Esophagus (tissue), 2 donors: Measurements from ENCODE around the gene PDCD10. TPM values are rescaled to one million over a fixed set of nuclear protein-coding genes. Genes with fewer than 3 reads are reported as not detected.

Source experiments
- H3K27ac ChIP-seq, 2 donors: one replicate each; pipeline ENCODE4 v1.5.1; 2013; ENCODE audit warnings: low read depth in 2 of 2, mild to moderate bottlenecking in 2 of 2, inconsistent platforms in 1 of 2, low read length in 1 of 2, moderate library complexity in 1 of 2
- H3K27me3 ChIP-seq, 2 donors: one replicate each; pipeline ENCODE4 v1.6.1; 2013; ENCODE audit warnings: low read length in 2 of 2, control low read depth in 1 of 2, mild to moderate bottlenecking in 1 of 2; ENCODE audit not compliant: insufficient read depth in 2 of 2, control insufficient read depth in 1 of 2
- H3K36me3 ChIP-seq, 2 donors: one replicate each; pipeline ENCODE4 v1.6.1; 2013; ENCODE audit warnings: low read length in 1 of 2; ENCODE audit not compliant: control insufficient read depth in 2 of 2, insufficient read depth in 2 of 2
- H3K4me1 ChIP-seq, 2 donors: one replicate each; pipeline ENCODE4 v1.6.1; 2013; ENCODE audit warnings: low read length in 1 of 2; ENCODE audit not compliant: control insufficient read depth in 2 of 2, insufficient read depth in 2 of 2
- H3K4me3 ChIP-seq, 2 donors: one replicate each; pipeline ENCODE4 v1.5.1; 2013; ENCODE audit warnings: low read length in 2 of 2, mild to moderate bottlenecking in 2 of 2, low read depth in 1 of 2, moderate library complexity in 1 of 2
- H3K9me3 ChIP-seq, 2 donors: one replicate each; pipeline ENCODE4 v1.6.1; 2013; ENCODE audit warnings: mild to moderate bottlenecking in 2 of 2, low read depth in 1 of 2, low read length in 1 of 2, moderate library complexity in 1 of 2; ENCODE audit not compliant: control insufficient read depth in 2 of 2, insufficient read depth in 1 of 2
- WGBS, 2 donors: extraction: QIAGEN DNeasy Blood & Tissue Kit; methylation state at CpG; one replicate each; pipeline ENCODE4 v1.1.7; 2013; 5-methylcytosine and 5-hydroxymethylcytosine counted together
- polyA plus RNA-seq, 2 donors: library from polyadenylated mRNA; stranded (reverse); fragments of 200-250 nt; gene quantifications; one replicate each; pipeline ENCODE4 v1.2.3, GENCODE V29; 2013
- donor health status: healthy with polysubstance abuse.
- donor health status: Bipolar disorder and iron deficiency.

The PDCD10 gene
- polyA plus RNA-seq, 2 donors, result 29.6 to 68.1 TPM

DNA sequence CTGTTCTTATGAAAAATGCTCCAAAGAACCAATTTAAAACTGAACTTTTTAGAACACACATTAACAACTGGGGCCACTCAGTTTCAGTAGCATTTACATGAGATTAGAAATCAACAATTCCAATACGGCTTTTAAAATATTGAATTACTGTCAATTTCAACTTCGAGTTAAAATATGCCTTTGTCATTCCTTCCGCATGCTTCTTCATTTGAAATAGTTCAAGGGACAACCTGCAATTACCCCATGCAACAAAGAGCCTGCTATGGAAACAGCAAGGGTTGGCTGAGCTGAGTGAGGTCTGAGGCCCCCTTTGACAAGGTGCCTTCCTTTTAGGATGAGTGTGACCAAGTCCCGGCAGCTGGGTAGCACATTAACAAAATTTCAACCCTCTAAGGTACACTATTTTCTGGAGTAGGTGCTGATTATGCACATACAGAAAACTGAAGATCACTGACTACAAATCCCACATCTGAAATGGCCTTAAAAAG, 11.6 kb downstream of the PDCD10 start:
- no peak overlapping the region for H3K27ac ChIP-seq
- 87 to 95% methylated on average over 4 of the region's 4 CpGs for WGBS, 2 donors
- H3K4me1 ChIP-seq, result no peaks in the 10 kb centered on the region
- no peaks in the 10 kb centered on the region for H3K9me3 ChIP-seq
- H3K27me3 ChIP-seq, result no peaks in the 10 kb centered on the region
- no peak overlapping the region for H3K4me3 ChIP-seq
- H3K36me3 ChIP-seq, result peaks cover 4% of the 10 kb centered on the region in 2 donors

DNA sequence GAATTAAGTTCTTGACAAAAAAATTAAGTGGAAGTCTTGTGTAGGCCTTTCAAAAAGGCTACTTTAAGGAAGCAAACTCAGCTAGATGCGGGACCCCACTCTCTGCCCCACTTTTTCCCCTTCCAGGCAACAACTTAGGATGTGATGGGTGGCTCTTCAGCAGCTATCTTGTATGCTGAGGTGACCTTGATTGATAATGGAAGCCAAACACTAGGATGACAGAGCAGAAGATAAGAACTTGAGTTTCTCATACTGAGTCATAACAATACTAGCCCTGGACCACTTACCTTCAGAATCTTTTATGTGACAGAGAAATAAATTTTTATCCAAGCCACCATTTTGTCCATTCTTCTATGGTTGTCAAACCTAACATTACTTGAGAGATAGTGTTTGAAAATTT, 16.1 kb downstream of the PDCD10 start:
- H3K4me3 ChIP-seq, result no peak overlapping the region
- H3K4me1 ChIP-seq, result no peaks in the 10 kb centered on the region
- H3K9me3 ChIP-seq, result no peaks in the 10 kb centered on the region
- H3K36me3 ChIP-seq, result peaks cover 4% of the 10 kb centered on the region in 2 donors
- no peaks in the 10 kb centered on the region for H3K27me3 ChIP-seq
- no peak overlapping the region for H3K27ac ChIP-seq
- WGBS, 2 donors, result 96 to 100% methylated on average over 1 of the region's 1 CpG

DNA sequence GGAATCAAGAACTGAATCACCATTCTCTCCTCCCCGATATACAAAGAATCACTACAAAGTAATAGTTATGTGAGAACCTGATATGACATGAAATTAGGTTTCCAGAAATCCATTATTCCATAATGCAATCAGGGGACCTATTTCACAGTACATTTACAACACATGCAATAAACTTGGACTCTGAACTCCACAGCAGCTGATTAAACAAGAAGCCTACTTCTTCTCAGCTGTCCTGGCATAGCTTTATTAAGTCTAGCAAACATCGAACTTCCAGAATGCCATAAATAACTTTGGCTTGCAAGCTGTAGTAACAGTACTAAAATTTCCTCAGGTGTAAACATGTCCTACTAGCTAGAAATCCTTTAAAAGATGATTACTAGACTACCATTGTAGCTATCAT, 17.8 kb downstream of the PDCD10 start:
- Histone ChIP-seq H3K27me3 (no peaks in the 10 kb centered on the region), H3K9me3 (no peaks in the 10 kb centered on the region), H3K36me3 (peaks cover 2 to 4% of the 10 kb centered on the region in 2 donors), H3K27ac (no peak overlapping the region), H3K4me3 (no peak overlapping the region), H3K4me1 (no peaks in the 10 kb centered on the region)
- 36 to 72% methylated on average over 2 of the region's 2 CpGs for WGBS, 2 donors

DNA sequence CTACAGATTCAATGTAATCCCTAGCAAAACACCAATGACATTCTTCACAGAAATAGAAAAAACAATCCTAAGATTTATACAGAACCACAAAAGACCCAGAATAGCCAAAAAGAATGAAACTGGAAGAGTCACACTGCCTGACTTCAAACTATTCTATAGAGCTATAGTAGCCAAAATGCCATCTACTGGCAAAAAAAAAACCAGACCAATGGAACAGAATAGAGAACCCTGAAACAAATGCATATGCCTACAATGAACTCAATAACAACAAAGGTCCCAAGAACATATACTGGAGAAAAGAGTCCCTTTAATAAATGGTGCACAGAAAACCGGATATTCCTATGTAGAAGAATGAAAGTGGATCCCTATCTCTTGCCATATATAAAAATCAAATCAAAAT, 19.8 kb downstream of the PDCD10 start:
- 97 to 98% methylated on average over 1 of the region's 1 CpG for WGBS, 2 donors

DNA sequence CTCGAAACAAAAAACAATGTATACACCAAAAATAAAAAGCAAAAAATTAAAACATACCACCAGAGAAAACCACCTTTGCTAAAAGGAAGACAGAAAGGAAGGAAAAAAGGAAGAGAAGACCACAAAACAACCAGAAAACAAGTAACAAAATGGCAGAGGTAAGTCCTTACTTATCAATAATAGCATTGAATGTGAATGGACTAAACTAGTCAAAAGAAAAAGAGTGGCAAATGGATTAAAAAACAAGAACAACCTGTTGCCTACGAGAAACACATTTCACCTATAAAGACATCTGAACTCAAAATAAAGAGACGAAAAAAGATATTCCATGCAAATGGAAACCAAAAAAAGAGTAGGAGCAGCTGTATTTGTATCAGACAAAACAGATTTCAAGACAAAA, 22.2 kb downstream of the PDCD10 start:
- WGBS, 2 donors, result 93 to 96% methylated on average over 3 of the region's 3 CpGs
- H3K27ac ChIP-seq, result no peak overlapping the region
- no peaks in the 10 kb centered on the region for H3K27me3 ChIP-seq
- H3K36me3 ChIP-seq, result peaks cover 0 to 8% of the 10 kb centered on the region in 2 donors
- H3K4me3 ChIP-seq, result no peak overlapping the region
- peaks cover 0 to 3% of the 10 kb centered on the region in 2 donors for H3K4me1 ChIP-seq
- H3K9me3 ChIP-seq, result no peaks in the 10 kb centered on the region

More for the DNA sequence above, 19.8 kb downstream of the PDCD10 start:
- H3K36me3 ChIP-seq, result peaks cover 4% of the 10 kb centered on the region in 2 donors
- H3K9me3 ChIP-seq, result no peaks in the 10 kb centered on the region
- no peak overlapping the region for H3K4me3 ChIP-seq
- no peaks in the 10 kb centered on the region for H3K27me3 ChIP-seq
- peaks cover 0 to 3% of the 10 kb centered on the region in 2 donors for H3K4me1 ChIP-seq
- no peak overlapping the region for H3K27ac ChIP-seq

DNA sequence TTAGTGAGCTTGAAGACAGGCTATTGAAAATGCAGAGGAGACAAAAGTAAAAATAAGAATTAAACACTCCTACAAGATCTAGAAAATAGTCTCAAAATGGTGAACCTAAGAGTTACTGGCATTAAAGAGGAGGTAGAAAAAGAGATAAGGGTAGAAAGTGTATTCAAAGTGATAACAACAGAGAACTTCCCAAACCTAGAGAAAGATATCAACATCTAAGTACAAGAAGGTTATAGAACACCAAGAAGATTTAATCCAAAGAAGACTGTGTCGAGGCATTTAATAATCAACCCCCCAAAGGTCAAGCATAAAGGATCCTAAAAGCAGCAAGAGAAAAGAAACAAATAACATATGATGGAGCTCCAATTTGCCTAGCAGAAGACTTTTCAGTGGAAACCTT, 23.3 kb downstream of the PDCD10 start:
- peaks cover 0 to 3% of the 10 kb centered on the region in 2 donors for H3K4me1 ChIP-seq
- no peak overlapping the region for H3K27ac ChIP-seq
- WGBS, 2 donors, result 96 to 100% methylated on average over 1 of the region's 1 CpG
- no peaks in the 10 kb centered on the region for H3K9me3 ChIP-seq
- H3K36me3 ChIP-seq, result peaks cover 0 to 8% of the 10 kb centered on the region in 2 donors
- H3K27me3 ChIP-seq, result no peaks in the 10 kb centered on the region
- H3K4me3 ChIP-seq, result no peak overlapping the region

DNA sequence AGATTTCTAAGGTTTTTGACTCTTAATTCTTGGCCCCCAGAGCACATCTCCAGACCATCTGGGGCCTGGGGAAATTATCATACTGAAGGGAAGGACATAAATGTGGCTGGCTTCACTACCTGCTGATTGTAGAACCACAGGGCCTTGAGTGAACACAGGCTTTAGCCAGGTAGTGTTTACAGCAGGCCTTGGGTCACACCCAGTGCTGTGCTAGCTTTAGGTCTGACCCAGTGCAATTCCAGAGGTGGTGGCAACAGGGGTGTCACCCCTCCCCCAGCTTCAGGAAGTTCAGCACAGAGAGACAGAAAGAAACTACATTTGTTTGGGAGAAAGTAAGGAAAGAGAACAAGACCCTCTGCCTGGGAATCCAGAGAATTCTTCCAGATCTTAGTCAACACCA, 24.1 kb downstream of the PDCD10 start:
- H3K9me3 ChIP-seq, result no peaks in the 10 kb centered on the region
- H3K4me3 ChIP-seq, result no peak overlapping the region
- peaks cover 0 to 3% of the 10 kb centered on the region in 2 donors for H3K4me1 ChIP-seq
- peaks cover 0 to 8% of the 10 kb centered on the region in 2 donors for H3K36me3 ChIP-seq
- H3K27me3 ChIP-seq, result no peaks in the 10 kb centered on the region
- H3K27ac ChIP-seq, result no peak overlapping the region

DNA sequence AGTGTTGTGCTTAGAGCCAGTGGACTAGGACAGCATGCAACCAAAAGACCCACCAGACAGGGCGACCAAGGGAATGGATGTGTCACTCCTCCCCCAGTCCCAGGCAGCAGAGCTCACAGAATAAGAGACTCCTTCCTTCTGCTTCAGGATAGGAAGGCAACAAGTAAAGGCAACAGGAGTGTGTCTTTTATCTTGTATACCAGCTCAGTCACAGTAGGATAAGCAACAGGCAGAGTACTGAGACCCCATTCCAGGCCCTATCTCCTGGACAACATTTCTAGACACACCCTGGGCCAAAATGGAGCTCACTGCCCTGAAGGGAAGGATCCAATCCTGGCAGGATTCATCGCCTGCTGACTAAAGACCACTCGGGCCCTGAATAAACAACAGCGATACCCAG, 25.0 kb downstream of the PDCD10 start:
- no peak overlapping the region for H3K4me3 ChIP-seq
- H3K36me3 ChIP-seq, result peaks cover 0 to 8% of the 10 kb centered on the region in 2 donors
- no peak overlapping the region for H3K27ac ChIP-seq
- peaks cover 0 to 3% of the 10 kb centered on the region in 2 donors for H3K4me1 ChIP-seq
- 73 to 88% methylated on average over 4 of the region's 4 CpGs for WGBS, 2 donors
- H3K9me3 ChIP-seq, result no peaks in the 10 kb centered on the region
- no peaks in the 10 kb centered on the region for H3K27me3 ChIP-seq

DNA sequence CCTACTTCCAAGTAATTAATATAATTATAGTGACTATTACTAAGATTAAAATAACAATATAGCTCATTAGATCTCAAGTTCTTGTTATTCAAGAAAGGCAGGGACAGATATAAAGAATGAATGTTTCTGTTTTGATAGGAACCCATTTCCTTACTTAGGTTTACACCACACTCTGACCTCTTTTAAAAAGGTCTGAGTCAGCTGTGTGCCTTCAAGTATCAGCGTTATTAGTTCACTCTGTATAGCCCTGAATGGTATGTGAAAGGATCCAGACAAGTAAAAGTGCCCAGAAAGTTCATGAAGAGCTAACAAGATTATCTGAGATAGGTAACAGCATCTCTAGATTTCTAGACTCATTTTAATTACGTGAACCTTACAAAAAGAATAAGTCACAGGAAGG, 28.9 kb downstream of the PDCD10 start:
- Histone ChIP-seq H3K36me3 (peaks cover 0 to 8% of the 10 kb centered on the region in 2 donors), H3K9me3 (no peaks in the 10 kb centered on the region)
- 72 to 83% methylated on average over 2 of the region's 2 CpGs for WGBS, 2 donors

DNA sequence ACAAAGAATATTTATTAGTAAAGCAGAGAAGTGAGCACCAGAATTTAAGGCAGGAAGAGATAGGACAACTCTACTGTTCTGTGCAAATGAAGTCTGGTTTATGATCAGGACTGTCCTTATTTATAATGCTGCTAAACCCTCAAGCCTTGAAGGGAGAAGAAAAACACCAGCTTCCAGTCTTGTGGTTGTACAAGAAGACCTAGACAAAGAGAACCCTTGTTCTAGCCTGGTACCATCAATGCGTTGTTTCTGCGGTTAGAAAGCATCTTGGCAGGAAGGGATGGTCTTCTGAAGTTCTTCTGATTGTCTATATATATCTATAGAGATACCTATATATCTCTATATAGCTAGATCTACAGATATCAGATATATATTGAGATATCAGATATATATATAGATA, 33.8 kb downstream of the PDCD10 start:
- Histone ChIP-seq H3K4me1 (no peaks in the 10 kb centered on the region), H3K27ac (no peak overlapping the region), H3K9me3 (no peaks in the 10 kb centered on the region), H3K27me3 (no peaks in the 10 kb centered on the region), H3K4me3 (no peak overlapping the region), H3K36me3 (no peaks in the 10 kb centered on the region)
- 95 to 97% methylated on average over 2 of the region's 2 CpGs for WGBS, 2 donors

More for the DNA sequence above, 28.9 kb downstream of the PDCD10 start:
- H3K4me3 ChIP-seq, result no peak overlapping the region
- H3K27me3 ChIP-seq, result no peaks in the 10 kb centered on the region
- H3K27ac ChIP-seq, result no peak overlapping the region
- peaks cover 0 to 3% of the 10 kb centered on the region in 2 donors for H3K4me1 ChIP-seq
